ENCODE data around the gene RASGEF1C. TPM values are rescaled to one million over a fixed set of nuclear protein-coding genes. Genes with fewer than 3 reads are reported as not detected.

The RASGEF1C gene
- total RNA-seq, 4 donors from 2014 or later = 0.71 to 2.5 TPM; not detected in 2

GRCh38 chr5:180241600-180241999 lies 32.6 kb upstream of the RASGEF1C start:
- no peak for DNase-seq (ENCODE audit: low spot score in 2 of 2)
- TF ChIP-seq POLR2A (IDR thresholded peaks at IDR 0.05) (no peak), CTCF (IDR thresholded peaks at IDR 0.05) (no peak)
- intact Hi-C loops (cut with DNase I; ENCODE audit: low total_unique reads) = no loop called here
- 88 to 96% methylated on average over 5 of the region's 5 CpGs for WGBS, 2 donors
- H3K4me3 ChIP-seq (ENCODE audit: low read depth, poor library complexity, severe bottlenecking) = no peak overlapping the region

GRCh38 chr5:180238631-180239030 lies 29.6 kb upstream of the RASGEF1C start:
- whole genome bisulfite sequencing, 2 donors = 94 to 97% methylated on average over 2 of the region's 2 CpGs
- intact Hi-C loops (cut with DNase I; ENCODE audit: low total_unique reads) = no loop called here
- TF ChIP-seq POLR2A (IDR thresholded peaks at IDR 0.05) (no peak), CTCF (IDR thresholded peaks at IDR 0.05) (no peak)
- no peak overlapping the region for H3K4me3 ChIP-seq (ENCODE audit: low read depth, poor library complexity, severe bottlenecking)
- DNase-seq (ENCODE audit: low spot score in 2 of 2) = peak in 1 of 2 donors; percentile 17

- intact Hi-C loops (cut with DNase I; ENCODE audit: low total_unique reads) = no loop called here
- DNase-seq (ENCODE audit: low spot score in 2 of 2) = no peak
- TF ChIP-seq POLR2A (IDR thresholded peaks at IDR 0.05) (no peak), CTCF (IDR thresholded peaks at IDR 0.05) (no peak)
- H3K4me3 ChIP-seq (ENCODE audit: low read depth, poor library complexity, severe bottlenecking) = no peak overlapping the region
- WGBS, 2 donors = 59 to 63% methylated on average over 1 of the region's 1 CpG
These were observed 26.8 kb upstream of the RASGEF1C start for GRCh38 chr5:180235846-180236245.

- WGBS, 2 donors = 89 to 91% methylated on average over 5 of the region's 5 CpGs
- TF ChIP-seq POLR2A (IDR thresholded peaks at IDR 0.05) (no peak), CTCF (IDR thresholded peaks at IDR 0.05) (no peak)
- DNase-seq (ENCODE audit: low spot score in 2 of 2) = no peak
- no peak overlapping the region for H3K4me3 ChIP-seq (ENCODE audit: low read depth, poor library complexity, severe bottlenecking)
- intact Hi-C loops (cut with DNase I; ENCODE audit: low total_unique reads) = no loop called here
These were observed 26.1 kb upstream of the RASGEF1C start for GRCh38 chr5:180235077-180235476.

GRCh38 chr5:180234271-180234670 lies 25.3 kb upstream of the RASGEF1C start:
- intact Hi-C loops (cut with DNase I; ENCODE audit: low total_unique reads) = no loop called here
- TF ChIP-seq CTCF (IDR thresholded peaks at IDR 0.05) (no peak), POLR2A (IDR thresholded peaks at IDR 0.05) (no peak)
- DNase-seq (ENCODE audit: low spot score in 2 of 2) = peak in 1 of 2 donors; percentile 48
- 94% methylated on average over 15 of the region's 15 CpGs for WGBS, 2 donors
- H3K4me3 ChIP-seq (ENCODE audit: low read depth, poor library complexity, severe bottlenecking) = no peak overlapping the region

- TF ChIP-seq POLR2A (IDR thresholded peaks at IDR 0.05) (no peak), CTCF (IDR thresholded peaks at IDR 0.05) (no peak)
- no peak overlapping the region for H3K4me3 ChIP-seq (ENCODE audit: low read depth, poor library complexity, severe bottlenecking)
- WGBS, 2 donors = 79 to 89% methylated on average over 11 of the region's 11 CpGs
- DNase-seq (ENCODE audit: low spot score in 2 of 2) = peak in 1 of 2 donors; percentile 70
- intact Hi-C loops (cut with DNase I; ENCODE audit: low total_unique reads) = no loop called here
These were observed 24.7 kb upstream of the RASGEF1C start for GRCh38 chr5:180233729-180234128.

Data from lower leg skin (tissue), 4 donors.